Endothelial cell of umbilical vein (primary cell): Measurements from ENCODE around the gene SEMA4D. TPM values are rescaled to one million over a fixed set of nuclear protein-coding genes. Genes with fewer than 3 reads are reported as not detected.

Experiments used
- BruUV-seq: library from RNA; stranded (reverse); fragments of 400-500 nt; replicated peaks from 2 replicates; lab custom pipeline; 2021; lab: Mats Ljungman, UMichigan
- CTCF ChIA-PET: fragments of 300-600, 350-600 bp; sonication (Branson Sonifier 250); formaldehyde crosslinking; loops from one replicate; lab custom pipeline; 2021; ENCODE audit warnings: antibody characterized with exemption, inconsistent platforms; lab: Charles Lee
- POLR2A ChIA-PET: fragments of 300-600, 350-600 bp; sonication (Branson Sonifier 250); formaldehyde crosslinking; loops from one replicate; lab custom pipeline; 2021; ENCODE audit warnings: antibody characterized with exemption, inconsistent platforms; lab: Charles Lee
- DNase-seq: peaks from one replicate; pipeline ENCODE4 v3.0.0-alpha.2; 2011; ENCODE audit warnings: low read depth, low spot score
- FAIRE-seq: peaks from 2 replicates; lab custom pipeline; 2011; peaks lifted over from hg19 to GRCh38; lab: Jason Lieb, UNC
- H2AFZ ChIP-seq: 2 replicates; pipeline ENCODE4 v1.6.0; 2012; ENCODE audit warnings: low read depth, low read length, control low read depth, inconsistent platforms
- H3K27ac ChIP-seq: 2 replicates; pipeline ENCODE4 v1.5.1; 2011; ENCODE audit warnings: low read depth, mild to moderate bottlenecking, control low read depth, low read length, moderate library complexity; ENCODE audit not compliant: insufficient read depth
- H3K27me3 ChIP-seq, 2 experiments: 2 replicates each; pipeline versions ENCODE4 v1.6.0 to v1.6.1; 2011; ENCODE audit warnings: low read length in 2 of 2, mixed read lengths in 1 of 2; ENCODE audit not compliant: control insufficient read depth in 2 of 2, insufficient read depth in 2 of 2
- H3K36me3 ChIP-seq, 2 experiments: 2 replicates in 1 of 2; 3 replicates in 1 of 2; pipeline ENCODE4 v1.5.1; 2011; ENCODE audit warnings: low read length in 2 of 2, mild to moderate bottlenecking in 1 of 2, moderate library complexity in 1 of 2; ENCODE audit not compliant: control insufficient read depth in 2 of 2, insufficient read depth in 2 of 2; ENCODE audit errors: extremely low read depth in 1 of 2
- H3K4me1 ChIP-seq: 3 replicates; pipeline ENCODE4 v1.5.1; 2011; ENCODE audit warnings: mild to moderate bottlenecking, low read length; ENCODE audit not compliant: control insufficient read depth, insufficient read depth; ENCODE audit errors: extremely low read depth
- H3K4me2 ChIP-seq: 2 replicates; pipeline ENCODE4 v1.6.1; 2011; ENCODE audit warnings: low read length, control low read depth, mixed read lengths; ENCODE audit not compliant: insufficient read depth
- H3K4me3 ChIP-seq, 3 experiments: fragments of 200-600 bp in 1 of 3; sonication (generic), shearing (Covaris generic) in 1 of 3; replicated peaks in 1 of 3; 2 replicates each; pipeline ENCODE4 v1.5.1; 2011 to 2016; ENCODE audit warnings: control low read depth in 3 of 3, low read length in 3 of 3, mild to moderate bottlenecking in 2 of 3, inconsistent platforms in 1 of 3, low read depth in 1 of 3, moderate library complexity in 1 of 3; ENCODE audit not compliant: insufficient read depth in 1 of 3
- H3K79me2 ChIP-seq: 2 replicates; pipeline ENCODE4 v1.6.0; 2012; ENCODE audit warnings: low read length, inconsistent platforms; ENCODE audit not compliant: control insufficient read depth, insufficient read depth
- H3K9ac ChIP-seq: replicated peaks from 2 replicates; pipeline ENCODE3; 2011; ENCODE audit warnings: low read length, control low read depth; ENCODE audit not compliant: insufficient read depth; ENCODE audit errors: extremely low read depth
- H3K9me1 ChIP-seq: replicated peaks from 3 replicates; pipeline ENCODE4 v1.6.0; 2011; ENCODE audit warnings: mild to moderate bottlenecking, low read length; ENCODE audit not compliant: control insufficient read depth, insufficient read depth; ENCODE audit errors: extremely low read depth
- H3K9me3 ChIP-seq: replicated peaks from 2 replicates; pipeline ENCODE4 v1.5.1; 2012; ENCODE audit warnings: low read length, inconsistent platforms; ENCODE audit not compliant: control insufficient read depth, insufficient read depth
- H4K20me1 ChIP-seq: replicated peaks from 2 replicates; pipeline ENCODE3; 2011; ENCODE audit warnings: mild to moderate bottlenecking, low read length; ENCODE audit not compliant: control insufficient read depth, insufficient read depth; ENCODE audit errors: extremely low read depth
- CTCF ChIP-seq, 2 donors: IDR thresholded peaks; 1 replicate in 1 of 2; 2 replicates in 1 of 2; pipeline ENCODE4 v1.5.1; 2011; ENCODE audit warnings: low read length in 2 of 2, mild to moderate bottlenecking in 2 of 2, moderate library complexity in 2 of 2, control low read depth in 1 of 2, inconsistent platforms in 1 of 2, low read depth in 1 of 2; ENCODE audit not compliant: insufficient read depth in 1 of 2; ENCODE audit errors: extremely low read depth in 1 of 2
- EZH2 ChIP-seq: IDR thresholded peaks from 2 replicates; pipeline ENCODE4 v1.6.1; 2012; ENCODE audit warnings: borderline replicate concordance, low read depth, mild to moderate bottlenecking, moderate library complexity, low read length, inconsistent platforms; ENCODE audit not compliant: severe bottlenecking
- FOS ChIP-seq: IDR thresholded peaks from 2 replicates; pipeline ENCODE4 v1.6.1; 2011; ENCODE audit warnings: mild to moderate bottlenecking, low read length, moderate library complexity, borderline replicate concordance; ENCODE audit not compliant: insufficient read depth
- GATA2 ChIP-seq: IDR thresholded peaks from 2 replicates; pipeline ENCODE4 v1.7.0; 2011; ENCODE audit warnings: low read depth, mild to moderate bottlenecking, moderate library complexity, mixed read lengths, low read length; ENCODE audit not compliant: insufficient read length, insufficient read depth
- JUN ChIP-seq: IDR thresholded peaks from 2 replicates; pipeline ENCODE4 v1.6.1; 2011; ENCODE audit warnings: borderline replicate concordance, low read depth; ENCODE audit not compliant: insufficient read length, insufficient read depth
- MYC ChIP-seq: IDR thresholded peaks from one replicate; pipeline ENCODE4 v1.6.1; 2011; ENCODE audit warnings: mild to moderate bottlenecking, low read depth, low read length
- POLR2A ChIP-seq: IDR thresholded peaks from 2 replicates; pipeline ENCODE4 v1.6.1; 2012; ENCODE audit warnings: low read depth, mild to moderate bottlenecking, control low read depth, low read length
- POLR2AphosphoS5 ChIP-seq: IDR thresholded peaks from 2 replicates; pipeline ENCODE4 v1.6.1; 2012; ENCODE audit warnings: low read depth, mild to moderate bottlenecking, control low read depth, low read length, moderate library complexity; ENCODE audit not compliant: insufficient read depth
- dilution Hi-C: fragments of 300-500 bp; cut with MboI; formaldehyde crosslinking; loops from one replicate; pipeline ENCODE4 v1.15.0; 2019; ENCODE audit warnings: low sequenced_read_pairs; ENCODE audit not compliant: extremely low pct_ligation_motif_present
- intact Hi-C: fragments of 100-400 bp; cut with micrococcal nuclease; formaldehyde crosslinking; loops from one replicate; pipeline ENCODE4 v1.10.0; 2022
- polyA plus RNA-seq, 4 experiments: library from polyadenylated mRNA; depleted of rRNA in 3 of 4; stranded (reverse) in 3 of 4; unstranded in 1 of 4; fragments of >200 nt; gene quantifications; 2 replicates each; pipeline versions ENCODE4 v1.2.1 to v1.2.3, GENCODE V29; 2011 to 2012; ENCODE audit warnings: missing spikeins in 1 of 4
- total RNA-seq: library from RNA; stranded (reverse); gene quantifications from 2 replicates; pipeline ENCODE4 v1.2.3, GENCODE V29; 2021
- TF ChIP-seq, protein P1 (sequence below): IDR thresholded peaks from 2 replicates; pipeline ENCODE4 v1.6.1; 2011; ENCODE audit not compliant: insufficient read depth, insufficient read length

Gene SEMA4D
- total and polyA plus RNA-seq, 2 donors (not counting 3 experiments of a cell fraction or from before 2014, with no cell fraction given), result 3.9 to 15.7 TPM

DNA sequence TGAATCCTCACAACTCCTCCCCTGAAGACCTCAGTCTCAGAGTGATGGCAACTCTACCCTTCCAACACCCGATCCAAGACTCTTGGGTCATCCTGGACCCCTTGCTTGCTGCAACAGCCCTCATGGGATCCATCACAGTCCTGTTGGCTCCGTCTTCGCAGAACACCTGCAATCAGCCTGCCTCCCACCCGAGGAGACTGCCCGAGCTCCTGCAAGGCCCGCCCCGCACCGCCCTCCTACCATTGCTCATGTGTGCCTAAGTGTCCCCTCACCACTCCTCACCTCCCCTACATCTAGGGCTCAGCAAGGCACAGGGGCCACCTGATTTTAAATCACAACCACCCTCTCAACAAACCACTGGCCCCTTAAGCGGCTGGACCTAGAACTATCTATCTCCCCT, 5.3 kb downstream of the SEMA4D start:
- Histone ChIP-seq H3K4me3 (no peak overlapping the region), H3K9me3 (no peaks in the 10 kb centered on the region), H3K79me2 (no peaks in the 10 kb centered on the region), H2AFZ (no peak overlapping the region), H3K9me1 (no peaks in the 10 kb centered on the region), H3K36me3 (no peaks in the 10 kb centered on the region), H3K4me2 (no peak overlapping the region), H3K9ac (no peak overlapping the region), H3K4me1 (peaks cover 4% of the 10 kb centered on the region), H3K27ac (no peak overlapping the region), H4K20me1 (no peaks in the 10 kb centered on the region), H3K27me3 (no peaks in the 10 kb centered on the region)
- DNase-seq, result no peak
- ChIA-PET CTCF (no interaction called here), POLR2A (no interaction called here)
- dilution Hi-C loops, result no loop called here
- no peak for FAIRE-seq
- intact Hi-C loops, result no loop called here
- TF ChIP-seq, protein P1, sequence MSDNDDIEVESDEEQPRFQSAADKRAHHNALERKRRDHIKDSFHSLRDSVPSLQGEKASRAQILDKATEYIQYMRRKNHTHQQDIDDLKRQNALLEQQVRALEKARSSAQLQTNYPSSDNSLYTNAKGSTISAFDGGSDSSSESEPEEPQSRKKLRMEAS, result no peak
- TF ChIP-seq MYC, result no peak
- TF ChIP-seq GATA2, result no peak
- TF ChIP-seq FOS, result no peak
- TF ChIP-seq POLR2A, result no peak
- no peak for TF ChIP-seq CTCF (IDR thresholded peaks at IDR 0.05; ENCODE audit: extremely low read depth in 1 of 2, insufficient read depth in 1 of 2, low read depth in 1 of 2, low read length in 2 of 2)
- TF ChIP-seq JUN, result no peak
- no peak for TF ChIP-seq POLR2AphosphoS5
- no peak for TF ChIP-seq EZH2
- BruUV-seq, result no TSS peak
